KG1 (cell line): Measurements from ENCODE around the gene MRPL48.
"Not testable (repeated sequence)": the region's sequence is repeated elsewhere in the genome, so short reads cannot be mapped to it uniquely, and the experiment has no call there.

Source experiments
- DNase-seq: peaks from one replicate; lab custom pipeline; 2025; lab: John Stamatoyannopoulos, UW

MRPL48 gene

GRCh38 chr11:73839123-73839457 is 51.4 kb downstream of the MRPL48 start:
- DNase-seq, result no peak

GRCh38 chr11:73851046-73851764 is 63.5 kb downstream of the MRPL48 start:
- DNase-seq, result no peak

GRCh38 chr11:73852049-73852448 is 64.4 kb downstream of the MRPL48 start:
- no peak for DNase-seq

GRCh38 chr11:73854680-73855079 is 67.0 kb downstream of the MRPL48 start:
- DNase-seq, result no peak

- no peak for DNase-seq
These were observed 68.4 kb downstream of the MRPL48 start for GRCh38 chr11:73856031-73856567.

GRCh38 chr11:73859671-73860070 is 72.0 kb downstream of the MRPL48 start:
- no peak for DNase-seq

GRCh38 chr11:73860202-73860601 is 72.5 kb downstream of the MRPL48 start:
- no peak for DNase-seq

- no peak for DNase-seq
These were observed 75.3 kb downstream of the MRPL48 start for GRCh38 chr11:73862986-73863385.

GRCh38 chr11:73866095-73866579 is 78.5 kb downstream of the MRPL48 start:
- DNase-seq, result no peak

GRCh38 chr11:73866586-73866996 is 78.9 kb downstream of the MRPL48 start:
- no peak for DNase-seq

- DNase-seq, result no peak
These were observed 81.8 kb downstream of the MRPL48 start for GRCh38 chr11:73869332-73869949.

- no peak for DNase-seq
These were observed 82.6 kb downstream of the MRPL48 start for GRCh38 chr11:73870261-73870660.

GRCh38 chr11:73872749-73873357 is 85.2 kb downstream of the MRPL48 start:
- no peak for DNase-seq

- DNase-seq, result no peak
These were observed 87.7 kb downstream of the MRPL48 start for GRCh38 chr11:73875380-73875779.

GRCh38 chr11:73875840-73876239 is 88.2 kb downstream of the MRPL48 start:
- no peak for DNase-seq

- peak; percentile 100 for DNase-seq
These were observed 89.0 kb downstream of the MRPL48 start, which contains the start of the genes COA4 and PAAF1 for GRCh38 chr11:73876424-73877310. Gene COA4 (minus strand): TSS chr11:73876846. CDS start chr11:73873378, 3,468 bp downstream. Gene PAAF1 (plus strand): TSS chr11:73876999. CDS start chr11:73877022, 23 bp downstream.

GRCh38 chr11:73878771-73879170 is 91.1 kb downstream of the MRPL48 start:
- no peak for DNase-seq

GRCh38 chr11:73880449-73880848 is 92.8 kb downstream of the MRPL48 start:
- DNase-seq, result not testable (repeated sequence)

- DNase-seq, result no peak
These were observed 96.2 kb downstream of the MRPL48 start for GRCh38 chr11:73883856-73884255.

GRCh38 chr11:73888244-73888643 is 100.6 kb downstream of the MRPL48 start:
- DNase-seq, result no peak

GRCh38 chr11:73889019-73889418 is 101.3 kb downstream of the MRPL48 start:
- DNase-seq, result no peak

- DNase-seq, result no peak
These were observed 101.9 kb downstream of the MRPL48 start for GRCh38 chr11:73889536-73889935.
